ENCODE data around the gene ATF3.

Gene ATF3

GRCh38 chr1:212614453-212615200 is 6.1 kb downstream of the ATF3 start:
- no peak for TF ChIP-seq CTCF (IDR thresholded peaks at IDR 0.05; ENCODE audit: low read depth, low read length)
- DNase-seq = no peak
- Histone ChIP-seq H3K36me3 (peaks cover 49% of the 10 kb centered on the region), H3K4me3 (ENCODE audit: low read depth, low read length) (no peak overlapping the region), H3K9me3 (no peaks in the 10 kb centered on the region), H3K27me3 (no peaks in the 10 kb centered on the region), H3K4me1 (peaks cover 24% of the 10 kb centered on the region)

GRCh38 chr1:212615201-212615470 is 6.6 kb downstream of the ATF3 start:
- no peak for DNase-seq
- Histone ChIP-seq H3K4me1 (peaks cover 24% of the 10 kb centered on the region), H3K4me3 (ENCODE audit: low read depth, low read length) (no peak overlapping the region), H3K36me3 (peaks cover 54% of the 10 kb centered on the region), H3K9me3 (no peaks in the 10 kb centered on the region), H3K27me3 (no peaks in the 10 kb centered on the region)
- no peak for TF ChIP-seq CTCF (IDR thresholded peaks at IDR 0.05; ENCODE audit: low read depth, low read length)

GRCh38 chr1:212618466-212619210 is 10.1 kb downstream of the ATF3 start:
- Histone ChIP-seq H3K36me3 (peaks cover 68% of the 10 kb centered on the region), H3K4me3 (ENCODE audit: low read depth, low read length) (no peak overlapping the region), H3K9me3 (no peaks in the 10 kb centered on the region), H3K27me3 (no peaks in the 10 kb centered on the region), H3K4me1 (peaks cover 3% of the 10 kb centered on the region; the same call in 1 of the 2 replicates)
- no peak for DNase-seq
- TF ChIP-seq CTCF (IDR thresholded peaks at IDR 0.05; ENCODE audit: low read depth, low read length) = no peak

GRCh38 chr1:212620293-212620692 is 11.7 kb downstream of the ATF3 start:
- Histone ChIP-seq H3K9me3 (no peaks in the 10 kb centered on the region), H3K4me1 (no peaks in the 10 kb centered on the region), H3K36me3 (peaks cover 58% of the 10 kb centered on the region), H3K4me3 (ENCODE audit: low read depth, low read length) (no peak overlapping the region), H3K27me3 (no peaks in the 10 kb centered on the region)
- TF ChIP-seq CTCF (IDR thresholded peaks at IDR 0.05; ENCODE audit: low read depth, low read length) = no peak
- DNase-seq = no peak

- Histone ChIP-seq H3K27me3 (no peaks in the 10 kb centered on the region), H3K36me3 (peaks cover 49% of the 10 kb centered on the region), H3K4me1 (no peaks in the 10 kb centered on the region), H3K4me3 (ENCODE audit: low read depth, low read length) (no peak overlapping the region), H3K9me3 (no peaks in the 10 kb centered on the region)
- no peak for TF ChIP-seq CTCF (IDR thresholded peaks at IDR 0.05; ENCODE audit: low read depth, low read length)
- no peak for DNase-seq
Measured at GRCh38 chr1:212621043-212621948, 12.7 kb downstream of the ATF3 start.

Data from BE2C (cell line).